Measurements from ENCODE around the gene ZBTB18. TPM values are rescaled to one million over a fixed set of nuclear protein-coding genes. Genes with fewer than 3 reads are reported as not detected.
"Not testable (repeated sequence)": the region's sequence is repeated elsewhere in the genome, so short reads cannot be mapped to it uniquely, and the experiment has no call there.

The ZBTB18 gene
- total and polyA plus RNA-seq, 9 donors, result 57.3 to 89.5 (median 70.8) TPM

DNA sequence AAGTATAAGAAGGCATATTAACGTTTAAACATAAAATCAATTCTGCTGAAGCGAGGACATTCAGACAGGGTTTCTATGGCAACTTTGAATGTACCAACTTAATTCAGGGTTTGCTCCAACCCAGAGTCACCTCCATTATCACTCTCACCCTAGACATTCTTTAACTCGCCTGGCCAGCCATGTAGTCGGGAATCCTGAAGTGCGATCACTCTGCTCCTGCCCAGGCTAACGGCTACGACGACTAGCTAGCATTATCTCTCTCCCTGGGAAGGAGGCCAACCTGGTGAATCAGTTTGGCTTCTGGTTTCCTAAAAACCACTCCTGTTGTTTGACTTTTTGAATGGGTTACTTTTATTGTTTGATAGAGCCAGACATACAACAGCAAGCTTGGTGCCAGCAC lies 38.9 kb upstream of the ZBTB18 start:
- WGBS (ENCODE audit: insufficient coverage), result 49% methylated on average over 8 of the region's 8 CpGs
- Histone ChIP-seq H3K4me3 (ENCODE audit: low read length) (no peak overlapping the region), H3K36me3 (ENCODE audit: control insufficient read depth, insufficient read depth, low read length) (no peaks in the 10 kb centered on the region)

DNA sequence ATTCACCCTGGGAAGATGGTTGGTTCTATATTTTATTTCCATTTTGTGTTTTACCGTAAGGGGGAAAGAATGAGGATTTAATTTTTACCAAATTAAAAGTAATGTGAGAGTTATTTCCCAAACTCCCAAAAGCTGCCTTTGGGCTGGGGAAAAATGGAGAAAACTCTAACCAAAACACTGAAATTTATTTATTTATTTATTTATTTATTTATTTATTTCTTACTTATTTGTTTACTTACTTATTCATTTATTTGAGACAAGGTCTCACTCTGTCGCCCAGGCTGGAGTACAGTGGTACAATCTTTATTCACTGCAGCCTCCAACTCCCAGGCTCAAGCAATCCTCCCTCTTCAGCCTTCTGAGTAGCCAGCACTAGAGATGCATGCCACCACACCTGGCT lies 38.0 kb upstream of the ZBTB18 start:
- WGBS (ENCODE audit: insufficient coverage), result 100% methylated on average over 1 of the region's 2 CpGs
- no peak overlapping the region for H3K27ac ChIP-seq (ENCODE audit: low read length)
- no peak for DNase-seq
- no peaks in the 10 kb centered on the region for H3K36me3 ChIP-seq (ENCODE audit: control insufficient read depth, insufficient read depth, low read length)
- no peaks in the 10 kb centered on the region for H3K27me3 ChIP-seq (ENCODE audit: control insufficient read depth, insufficient read depth, low read length)
- H3K9me3 ChIP-seq (replicated peaks; ENCODE audit: control insufficient read depth, low read depth, low read length), result no peaks in the 10 kb centered on the region
- no peaks in the 10 kb centered on the region for H3K4me1 ChIP-seq (ENCODE audit: control insufficient read depth, insufficient read depth, low read length)
- no peak overlapping the region for H3K4me3 ChIP-seq (ENCODE audit: low read length)

More for the DNA sequence above, 38.9 kb upstream of the ZBTB18 start:
- no peaks in the 10 kb centered on the region for H3K4me1 ChIP-seq (ENCODE audit: control insufficient read depth, insufficient read depth, low read length)
- H3K27ac ChIP-seq (ENCODE audit: low read length), result no peak overlapping the region
- DNase-seq, result no peak
- no peaks in the 10 kb centered on the region for H3K27me3 ChIP-seq (ENCODE audit: control insufficient read depth, insufficient read depth, low read length)
- H3K9me3 ChIP-seq (replicated peaks; ENCODE audit: control insufficient read depth, low read depth, low read length), result no peaks in the 10 kb centered on the region

DNA sequence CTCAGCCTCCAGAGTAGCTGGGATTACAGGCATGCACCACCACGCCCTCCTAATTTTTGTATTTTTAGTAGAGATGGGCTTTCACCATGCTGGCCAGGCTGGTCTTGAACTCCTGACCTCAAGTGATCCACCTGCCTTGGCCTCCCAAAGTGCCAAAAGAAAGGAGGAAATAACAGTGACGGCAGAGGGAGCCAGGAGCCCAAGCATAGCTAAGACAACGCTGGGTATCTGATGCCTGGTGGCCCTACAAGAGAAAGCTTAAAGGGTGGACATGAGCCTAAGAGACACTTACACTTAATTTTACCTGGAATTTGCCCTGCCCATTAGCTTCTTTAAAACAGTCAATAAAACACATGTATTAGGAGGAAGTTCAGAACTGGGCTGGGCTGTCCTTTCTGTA lies 36.2 kb upstream of the ZBTB18 start:
- not testable (repeated sequence) for H3K9me3 ChIP-seq (replicated peaks; ENCODE audit: control insufficient read depth, low read depth, low read length); H3K27me3 ChIP-seq (ENCODE audit: control insufficient read depth, insufficient read depth, low read length); H3K4me3 ChIP-seq (ENCODE audit: low read length); DNase-seq; H3K4me1 ChIP-seq (ENCODE audit: control insufficient read depth, insufficient read depth, low read length); H3K27ac ChIP-seq (ENCODE audit: low read length); H3K36me3 ChIP-seq (ENCODE audit: control insufficient read depth, insufficient read depth, low read length)
- WGBS (ENCODE audit: insufficient coverage), result 60% methylated on average over 1 of the region's 3 CpGs

DNA sequence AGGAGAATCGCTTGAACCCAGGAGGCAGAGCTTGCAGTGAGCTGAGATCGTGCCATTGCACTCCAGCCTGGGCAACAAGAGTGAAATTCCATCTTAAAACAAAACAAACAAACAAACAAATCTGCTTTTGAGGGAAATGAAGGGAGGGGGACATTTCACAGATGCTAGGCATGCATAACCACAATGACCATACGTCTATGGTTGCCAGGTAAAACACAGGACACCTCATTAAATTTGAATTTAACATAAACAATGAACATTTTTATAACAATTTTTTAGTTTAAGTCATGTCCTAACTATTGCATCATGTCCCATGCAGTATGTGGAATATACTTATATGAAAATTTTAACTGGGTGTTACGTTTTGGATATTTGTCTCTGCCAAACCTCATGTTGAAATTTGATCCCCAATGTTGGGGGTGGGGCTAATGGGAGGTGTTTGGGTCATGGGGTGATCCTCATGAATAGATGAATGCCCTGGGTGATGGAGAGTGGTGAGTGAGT lies 31.0 kb upstream of the ZBTB18 start:
- Histone ChIP-seq H3K4me1 (ENCODE audit: control insufficient read depth, insufficient read depth, low read length) (no peaks in the 10 kb centered on the region), H3K36me3 (ENCODE audit: control insufficient read depth, insufficient read depth, low read length) (no peaks in the 10 kb centered on the region), H3K9me3 (replicated peaks; ENCODE audit: control insufficient read depth, low read depth, low read length) (no peaks in the 10 kb centered on the region), H3K4me3 (ENCODE audit: low read length) (no peak overlapping the region), H3K27me3 (ENCODE audit: control insufficient read depth, insufficient read depth, low read length) (no peaks in the 10 kb centered on the region), H3K27ac (ENCODE audit: low read length) (no peak overlapping the region)
- DNase-seq, result no peak
- 38% methylated on average over 1 of the region's 4 CpGs for WGBS (ENCODE audit: insufficient coverage)

DNA sequence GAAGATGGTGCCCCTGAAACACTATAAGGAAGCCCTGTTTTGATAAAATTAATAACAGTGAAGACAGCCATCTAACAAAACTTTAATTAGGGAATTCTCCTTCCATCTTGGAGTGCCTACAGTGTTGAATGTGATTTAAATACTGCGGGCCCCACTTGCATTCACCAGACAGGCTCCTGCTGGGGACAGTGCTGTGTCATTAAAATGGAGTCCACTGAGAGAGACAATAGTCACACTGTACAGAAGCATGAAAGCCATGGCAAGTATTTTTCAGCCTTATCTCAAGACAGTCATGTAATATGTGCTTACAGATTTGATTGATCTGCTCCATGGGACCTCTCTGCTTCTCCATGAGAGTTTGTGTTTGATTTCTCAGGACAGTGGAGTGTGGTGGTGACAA lies 29.7 kb upstream of the ZBTB18 start:
- Histone ChIP-seq H3K9me3 (replicated peaks; ENCODE audit: control insufficient read depth, low read depth, low read length) (no peaks in the 10 kb centered on the region), H3K4me1 (ENCODE audit: control insufficient read depth, insufficient read depth, low read length) (no peaks in the 10 kb centered on the region), H3K27me3 (ENCODE audit: control insufficient read depth, insufficient read depth, low read length) (no peaks in the 10 kb centered on the region), H3K27ac (ENCODE audit: low read length) (no peak overlapping the region), H3K4me3 (ENCODE audit: low read length) (no peak overlapping the region), H3K36me3 (ENCODE audit: control insufficient read depth, insufficient read depth, low read length) (no peaks in the 10 kb centered on the region)
- no peak for DNase-seq
- 100% methylated on average over 1 of the region's 1 CpG for WGBS (ENCODE audit: insufficient coverage)

DNA sequence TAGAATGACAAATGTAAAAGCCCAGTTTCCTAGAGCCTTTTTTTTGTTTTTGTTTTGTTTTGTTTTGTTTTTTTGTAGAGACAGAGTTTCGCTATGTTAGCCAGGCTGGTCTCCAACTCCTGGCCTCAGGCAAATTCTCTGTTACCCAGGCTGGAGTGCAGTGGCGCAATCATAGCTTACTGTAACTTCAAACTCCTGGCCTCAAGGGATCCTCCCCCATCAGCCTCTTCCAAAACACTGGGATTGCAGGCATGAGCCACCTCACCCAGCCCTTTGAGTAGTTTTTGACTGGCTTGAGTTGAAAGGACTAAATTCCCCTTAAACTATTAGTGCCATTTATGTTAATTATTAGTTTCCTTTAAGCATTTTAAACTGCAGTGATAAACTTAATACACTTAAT lies 28.8 kb upstream of the ZBTB18 start:
- WGBS (ENCODE audit: insufficient coverage), result 88% methylated on average over 1 of the region's 2 CpGs
- no peak for DNase-seq

DNA sequence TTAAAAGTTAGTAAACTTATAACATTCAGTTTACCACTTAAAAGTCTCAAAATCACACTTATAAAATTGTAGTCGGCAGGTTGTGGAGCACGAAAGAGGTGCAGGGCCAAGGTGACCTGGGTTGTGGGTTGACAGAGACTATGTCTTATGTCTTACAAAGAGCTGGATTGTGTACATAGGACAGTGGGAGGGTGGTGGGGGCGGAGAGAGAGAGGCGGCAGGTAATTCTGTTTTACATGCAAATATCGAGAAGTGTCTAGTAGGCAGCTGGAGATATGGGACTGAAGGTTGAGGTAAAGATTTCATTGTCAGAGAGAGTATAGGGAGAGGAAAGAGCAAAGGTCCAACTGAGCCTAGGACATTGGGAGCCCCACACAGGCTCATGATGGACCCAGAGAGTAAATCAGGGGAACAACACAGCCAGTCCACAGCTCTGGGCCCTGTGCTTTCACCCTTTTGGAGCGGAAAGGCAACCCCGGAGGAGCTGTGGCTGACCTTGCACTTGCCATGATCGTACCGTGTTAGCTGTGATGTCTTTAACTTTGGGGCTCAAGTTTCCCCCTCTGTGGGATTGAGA lies 28.1 kb upstream of the ZBTB18 start:
- 89% methylated on average over 5 of the region's 9 CpGs for WGBS (ENCODE audit: insufficient coverage)

More for the DNA sequence above, 28.8 kb upstream of the ZBTB18 start:
- Histone ChIP-seq H3K27ac (ENCODE audit: low read length) (no peak overlapping the region), H3K36me3 (ENCODE audit: control insufficient read depth, insufficient read depth, low read length) (no peaks in the 10 kb centered on the region), H3K9me3 (replicated peaks; ENCODE audit: control insufficient read depth, low read depth, low read length) (no peaks in the 10 kb centered on the region), H3K4me1 (ENCODE audit: control insufficient read depth, insufficient read depth, low read length) (no peaks in the 10 kb centered on the region), H3K4me3 (ENCODE audit: low read length) (no peak overlapping the region), H3K27me3 (ENCODE audit: control insufficient read depth, insufficient read depth, low read length) (no peaks in the 10 kb centered on the region)

DNA sequence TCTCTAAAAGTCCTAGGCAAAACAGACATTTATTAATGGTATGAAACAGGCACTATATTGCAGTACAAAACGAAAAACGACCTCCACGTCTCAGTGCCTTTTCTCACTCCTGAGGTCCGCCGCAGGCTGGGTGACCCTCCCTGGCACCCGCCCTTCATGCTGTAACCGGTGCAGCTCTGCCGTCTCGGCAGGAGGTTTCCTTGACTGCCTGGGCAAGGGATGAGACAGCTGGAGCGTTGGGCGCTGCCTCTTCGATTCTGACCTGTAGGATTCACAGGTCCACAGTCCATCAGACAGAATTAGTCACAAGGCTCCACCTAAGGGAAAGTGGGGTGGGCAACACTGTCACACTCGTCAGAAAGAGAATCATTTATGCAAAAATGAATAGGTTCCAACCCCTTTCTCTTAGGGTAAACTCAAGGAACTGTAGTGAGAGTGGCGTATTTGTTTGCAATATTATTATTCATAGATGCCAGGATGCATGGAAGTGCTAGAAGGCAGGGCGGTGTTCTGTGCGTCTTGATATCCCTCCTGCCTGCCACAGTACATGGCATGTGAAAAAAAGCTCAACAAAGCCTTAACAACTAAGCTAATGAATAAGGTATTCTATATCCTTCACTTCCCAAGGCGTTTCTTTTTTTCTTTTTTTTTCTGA lies 23.5 kb upstream of the ZBTB18 start:
- no peak overlapping the region for H3K4me3 ChIP-seq (ENCODE audit: low read length)
- no peaks in the 10 kb centered on the region for H3K9me3 ChIP-seq (replicated peaks; ENCODE audit: control insufficient read depth, low read depth, low read length)
- no peaks in the 10 kb centered on the region for H3K27me3 ChIP-seq (ENCODE audit: control insufficient read depth, insufficient read depth, low read length)
- WGBS (ENCODE audit: insufficient coverage), result 80% methylated on average over 12 of the region's 17 CpGs
- H3K27ac ChIP-seq (ENCODE audit: low read length), result no peak overlapping the region
- H3K36me3 ChIP-seq (ENCODE audit: control insufficient read depth, insufficient read depth, low read length), result no peaks in the 10 kb centered on the region
- DNase-seq, result no peak
- no peaks in the 10 kb centered on the region for H3K4me1 ChIP-seq (ENCODE audit: control insufficient read depth, insufficient read depth, low read length)

More for the DNA sequence above, 28.1 kb upstream of the ZBTB18 start:
- H3K9me3 ChIP-seq (replicated peaks; ENCODE audit: control insufficient read depth, low read depth, low read length), result no peaks in the 10 kb centered on the region
- DNase-seq, result no peak
- no peak overlapping the region for H3K27ac ChIP-seq (ENCODE audit: low read length)
- no peak overlapping the region for H3K4me3 ChIP-seq (ENCODE audit: low read length)
- H3K27me3 ChIP-seq (ENCODE audit: control insufficient read depth, insufficient read depth, low read length), result no peaks in the 10 kb centered on the region
- H3K36me3 ChIP-seq (ENCODE audit: control insufficient read depth, insufficient read depth, low read length), result no peaks in the 10 kb centered on the region
- H3K4me1 ChIP-seq (ENCODE audit: control insufficient read depth, insufficient read depth, low read length), result no peaks in the 10 kb centered on the region

DNA sequence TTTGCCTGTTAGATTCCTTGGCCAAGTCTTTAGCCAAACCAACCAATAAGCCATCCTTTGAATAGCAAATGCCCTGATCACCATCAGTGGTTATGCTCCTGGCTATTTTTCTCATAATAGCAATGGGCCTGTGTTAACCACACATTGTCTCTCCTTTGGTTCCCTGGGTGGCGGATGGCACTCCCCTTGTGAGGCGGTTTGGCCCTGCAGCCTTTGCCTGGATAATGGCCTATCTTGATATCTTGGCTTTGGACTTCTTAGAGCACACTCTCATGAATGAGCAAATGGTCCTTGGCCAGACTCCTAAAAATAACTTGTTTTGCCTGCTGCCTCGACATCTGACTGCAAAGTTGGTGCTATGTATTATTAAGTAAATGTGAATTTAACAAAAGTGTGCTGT lies 22.4 kb upstream of the ZBTB18 start:
- H3K4me1 ChIP-seq (ENCODE audit: control insufficient read depth, insufficient read depth, low read length), result no peaks in the 10 kb centered on the region
- no peaks in the 10 kb centered on the region for H3K27me3 ChIP-seq (ENCODE audit: control insufficient read depth, insufficient read depth, low read length)
- 0% methylated on average over 1 of the region's 3 CpGs for WGBS (ENCODE audit: insufficient coverage)
- H3K36me3 ChIP-seq (ENCODE audit: control insufficient read depth, insufficient read depth, low read length), result no peaks in the 10 kb centered on the region
- DNase-seq, result no peak
- no peak overlapping the region for H3K4me3 ChIP-seq (ENCODE audit: low read length)
- no peaks in the 10 kb centered on the region for H3K9me3 ChIP-seq (replicated peaks; ENCODE audit: control insufficient read depth, low read depth, low read length)
- no peak overlapping the region for H3K27ac ChIP-seq (ENCODE audit: low read length)

DNA sequence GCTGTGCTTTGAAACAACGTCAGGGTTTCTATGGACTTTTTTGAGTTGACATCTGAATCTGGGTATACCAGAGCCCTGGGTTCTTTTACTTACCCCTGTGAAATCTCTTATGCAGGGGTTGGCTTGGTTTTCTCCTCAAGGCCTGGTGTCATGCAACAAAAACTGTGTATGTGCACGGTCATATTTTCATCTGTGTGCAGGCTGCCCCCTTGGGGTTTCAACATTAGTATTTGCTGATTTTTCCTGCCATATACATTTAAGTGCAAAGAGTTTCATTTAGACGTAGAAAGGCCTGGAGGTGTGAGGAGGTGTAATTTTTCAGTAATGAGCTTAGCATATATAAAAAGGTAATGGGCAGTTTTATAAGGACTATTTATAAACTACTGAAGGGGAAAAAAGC lies 22.0 kb upstream of the ZBTB18 start:
- no peak overlapping the region for H3K27ac ChIP-seq (ENCODE audit: low read length)
- no peak overlapping the region for H3K4me3 ChIP-seq (ENCODE audit: low read length)
- no peaks in the 10 kb centered on the region for H3K4me1 ChIP-seq (ENCODE audit: control insufficient read depth, insufficient read depth, low read length)
- WGBS (ENCODE audit: insufficient coverage), result no CpG with 5 or more reads among the region's 3 CpGs
- no peaks in the 10 kb centered on the region for H3K9me3 ChIP-seq (replicated peaks; ENCODE audit: control insufficient read depth, low read depth, low read length)
- no peak for DNase-seq
- no peaks in the 10 kb centered on the region for H3K36me3 ChIP-seq (ENCODE audit: control insufficient read depth, insufficient read depth, low read length)
- no peaks in the 10 kb centered on the region for H3K27me3 ChIP-seq (ENCODE audit: control insufficient read depth, insufficient read depth, low read length)

Measured in muscle of leg (tissue), 11 donors.